Peyer's patch (tissue), 4 donors: ENCODE results near the gene RPL13A.

Experiments
- CTCF ChIP-seq, 6 experiments: fragments of 450-650 bp in 4 of 6; fragments of 200-600 bp in 2 of 6; sonication (generic) in 1 of 6; IDR thresholded peaks; one replicate each; pipeline ENCODE4 v1.5.1; 2017 to 2019; ENCODE audit warnings: antibody characterized with exemption in 6 of 6, mild to moderate bottlenecking in 3 of 6, moderate library complexity in 1 of 6
- POLR2A ChIP-seq, 2 donors: fragments of 450-650 bp; IDR thresholded peaks; one replicate each; pipeline ENCODE4 v1.5.1; 2017; ENCODE audit warnings: antibody characterized with exemption in 2 of 2, mild to moderate bottlenecking in 2 of 2, moderate library complexity in 2 of 2

GRCh38 chr19:49513746-49514118, 26.3 kb downstream of the RPL13A start:
- TF ChIP-seq POLR2A (IDR thresholded peaks at IDR 0.05) (no peak), CTCF (IDR thresholded peaks at IDR 0.05) (no peak)
